HTR-8/SVneo (cell line): ENCODE measurements around the gene TMEM247.
"Not testable (repeated sequence)": the region's sequence is repeated elsewhere in the genome, so short reads cannot be mapped to it uniquely, and the experiment has no call there.

ENCODE experiments used
- DNase-seq: peaks from one replicate; pipeline ENCODE4 v3.0.0; 2011; ENCODE audit warnings: low spot score, mixed read lengths; ENCODE audit not compliant: insufficient read length
- FAIRE-seq: peaks from 2 replicates; lab custom pipeline; 2011; peaks lifted over from hg19 to GRCh38; lab: Jason Lieb, UNC

Gene TMEM247

DNA sequence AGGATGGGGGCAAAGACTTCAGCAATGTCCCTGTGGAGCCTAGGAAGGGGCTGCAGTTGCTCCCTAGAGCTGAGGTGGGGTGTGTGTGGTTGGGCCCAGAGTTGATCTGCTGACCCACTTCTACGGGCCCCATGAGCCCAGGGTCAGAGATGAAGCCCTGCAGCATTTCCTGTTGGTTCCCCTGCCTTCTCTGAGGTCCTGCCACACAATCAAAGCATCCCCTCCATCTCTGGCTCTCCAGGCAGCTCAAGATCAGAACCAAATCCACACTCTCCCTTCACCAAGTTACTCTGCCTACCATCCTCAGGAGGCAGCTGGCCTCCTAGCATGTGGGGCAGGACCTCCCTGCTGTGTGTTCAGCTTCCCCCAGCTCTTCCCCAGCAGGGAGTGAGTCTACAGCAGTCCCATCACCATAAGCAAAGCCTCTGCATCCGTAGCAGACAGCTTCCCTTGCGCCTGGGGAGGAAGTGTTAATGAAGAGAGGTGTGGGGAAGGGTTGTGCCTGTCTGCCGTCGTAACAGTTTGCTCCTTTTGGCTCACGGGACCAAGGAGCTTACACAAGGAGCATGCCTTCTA is 26.9 kb downstream of the TMEM247 start:
- DNase-seq: no peak
- FAIRE-seq: no peak

DNA sequence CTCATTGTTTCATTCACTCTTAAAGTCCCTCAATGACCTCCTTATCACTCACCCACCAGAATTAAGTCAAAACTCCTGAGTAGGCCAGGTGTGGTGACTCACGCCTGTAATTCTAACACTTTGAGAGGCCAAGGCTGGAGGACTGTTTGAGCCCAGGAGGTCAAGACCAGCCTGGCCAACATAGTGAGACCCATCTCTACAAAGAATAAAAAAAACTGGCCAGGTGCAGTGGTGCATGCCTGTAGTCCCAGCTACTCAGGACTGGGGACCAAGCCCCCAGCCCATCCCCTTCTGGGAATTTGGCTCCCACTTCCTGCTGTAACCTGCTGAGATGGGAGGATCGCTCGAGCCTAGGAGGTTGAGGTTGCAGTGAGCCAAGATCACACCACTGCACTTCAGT is 28.9 kb downstream of the TMEM247 start:
- FAIRE-seq (no peak), DNase-seq (no peak)

DNA sequence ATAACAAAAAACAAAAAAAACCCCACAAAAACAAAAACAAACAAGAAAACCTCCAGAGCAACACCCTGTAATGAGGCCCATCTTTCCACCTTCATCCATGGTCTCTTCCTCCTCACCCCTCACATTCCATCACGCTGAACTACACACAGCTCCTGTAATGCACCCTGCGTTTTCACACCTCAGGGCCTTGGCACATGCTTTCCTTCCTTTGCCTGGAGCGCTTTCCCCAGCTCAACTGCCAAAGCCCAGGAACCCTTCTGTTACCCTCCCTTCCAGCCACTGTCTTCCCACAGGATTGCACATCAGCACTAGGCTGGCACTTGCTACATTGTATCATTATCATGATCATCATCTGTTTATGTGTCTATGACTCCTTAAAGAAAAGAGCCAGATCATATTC is 29.4 kb downstream of the TMEM247 start:
- FAIRE-seq (no peak), DNase-seq (no peak)

DNA sequence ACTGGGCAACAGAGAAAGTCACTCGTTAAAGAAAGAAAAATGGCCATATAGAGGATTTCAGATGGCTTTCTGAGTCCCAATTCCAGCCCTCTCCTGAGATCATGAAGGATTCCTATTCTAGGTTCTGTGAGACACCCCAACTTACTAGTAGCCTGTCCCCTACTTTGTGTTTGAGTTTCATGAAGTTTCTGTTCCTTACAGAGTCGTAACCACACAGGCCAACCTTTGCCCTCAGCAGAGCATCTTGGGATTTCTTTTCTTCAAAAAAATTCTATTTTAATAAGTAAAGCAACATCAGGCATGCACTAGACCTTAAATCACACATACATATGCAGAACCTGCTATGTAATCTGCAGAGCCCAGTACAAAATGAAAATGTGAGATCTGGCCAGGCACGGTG is 30.4 kb downstream of the TMEM247 start:
- no peak for DNase-seq
- no peak for FAIRE-seq

DNA sequence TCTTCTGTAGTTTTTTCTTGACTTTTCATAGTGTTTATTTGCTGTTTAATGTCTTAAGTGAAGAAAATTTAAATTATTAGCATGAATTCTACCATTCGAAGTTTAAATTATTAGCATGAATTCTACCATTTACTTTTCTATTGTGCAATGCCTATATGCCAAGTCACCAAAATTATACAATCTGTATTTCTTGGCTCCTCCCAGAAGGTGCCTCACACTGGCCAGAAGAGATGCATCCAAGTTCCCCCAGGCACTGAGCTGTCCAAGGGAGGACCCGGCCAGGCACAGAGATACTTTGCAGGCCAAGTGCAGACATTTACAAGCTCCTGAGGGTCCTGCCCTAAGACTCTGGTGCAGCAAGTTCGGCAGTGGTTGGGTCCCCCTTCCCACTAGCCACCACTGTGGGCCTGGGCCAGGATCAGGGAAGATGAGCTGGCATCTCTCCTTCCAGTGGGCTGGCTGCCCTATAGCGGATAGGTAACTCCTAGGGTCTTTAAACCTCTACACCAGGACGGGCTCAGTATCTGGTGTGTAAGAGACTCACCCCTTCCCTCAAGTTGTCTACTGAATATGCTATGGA is 31.3 kb downstream of the TMEM247 start:
- FAIRE-seq: no peak
- no peak for DNase-seq

DNA sequence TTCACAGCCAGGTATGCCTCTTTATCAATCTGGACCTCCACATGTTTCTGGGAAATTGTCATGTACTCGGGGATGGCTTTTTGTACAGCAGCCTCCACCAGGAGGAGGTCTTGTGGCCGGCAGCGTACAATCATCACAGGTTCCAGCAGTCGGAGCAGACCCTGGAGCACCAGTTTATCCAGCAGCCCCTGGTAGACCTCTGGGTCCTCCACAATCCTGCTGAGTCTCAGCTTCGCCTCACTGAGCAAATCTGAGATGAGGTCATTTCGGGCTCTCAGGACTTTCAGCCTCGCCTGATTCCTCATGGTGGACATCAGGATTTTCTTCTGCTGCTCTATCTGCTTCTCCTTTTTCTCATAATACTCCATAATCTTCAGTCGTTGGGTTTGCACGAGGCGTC is 32.8 kb downstream of the TMEM247 start:
- DNase-seq (no peak), FAIRE-seq (no peak)

DNA sequence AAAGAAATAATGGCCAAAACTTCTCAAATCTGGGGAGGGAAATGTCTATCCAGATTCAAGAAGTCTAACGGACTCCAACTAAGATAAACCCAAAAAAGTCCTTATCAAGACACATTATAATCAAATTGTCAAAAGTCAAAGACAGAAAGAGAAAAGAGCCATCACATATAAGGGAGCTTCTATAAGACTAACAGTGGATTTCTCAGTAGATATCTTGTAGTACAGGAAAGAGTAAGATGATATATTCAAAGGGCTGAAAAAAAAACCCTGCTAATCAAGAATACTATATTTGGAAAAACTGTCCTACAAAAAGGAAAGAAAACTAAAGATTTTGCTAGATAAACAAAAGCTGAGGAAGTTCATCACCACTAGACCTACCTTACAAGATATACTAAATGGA is 35.4 kb downstream of the TMEM247 start:
- DNase-seq (no peak), FAIRE-seq (no peak)

DNA sequence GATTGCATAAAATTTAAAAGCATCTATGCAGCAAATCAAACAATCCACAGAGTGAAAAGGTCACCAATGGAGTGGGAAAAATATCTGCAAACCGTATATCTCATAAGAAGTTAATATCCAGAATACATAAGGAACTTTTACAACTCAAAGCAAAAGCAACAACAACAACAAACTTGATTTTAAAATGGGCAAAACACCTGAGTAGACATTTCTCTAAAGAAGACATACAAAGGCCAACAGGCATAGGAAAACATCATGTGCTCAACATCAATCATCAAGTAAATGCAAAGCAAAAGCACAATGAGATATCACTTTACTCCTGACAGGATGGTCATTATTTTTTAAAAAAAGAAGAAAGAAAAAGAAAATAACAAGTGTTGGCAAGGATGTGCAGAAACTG is 38.1 kb downstream of the TMEM247 start:
- FAIRE-seq: no peak
- no peak for DNase-seq

DNA sequence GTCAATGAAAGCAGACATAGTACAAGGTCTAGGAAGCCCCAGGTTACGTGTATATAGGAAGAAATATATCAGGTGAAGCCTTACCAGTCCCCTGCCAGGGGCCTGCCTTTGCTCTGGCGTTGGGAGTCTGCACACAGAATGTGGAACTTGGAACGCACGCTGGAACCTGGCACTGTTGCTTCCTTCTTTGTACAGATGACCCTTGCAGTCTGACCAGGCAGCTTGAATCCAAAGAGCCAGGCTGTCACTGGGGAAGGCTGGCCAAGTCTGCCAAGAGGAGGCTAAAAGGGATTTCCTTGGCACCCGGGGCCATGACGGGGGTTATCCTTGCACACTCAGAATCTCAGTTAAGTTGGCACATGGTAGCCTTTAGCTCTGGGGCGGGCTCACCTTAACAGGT is 39.5 kb downstream of the TMEM247 start:
- DNase-seq (no peak), FAIRE-seq (no peak)

DNA sequence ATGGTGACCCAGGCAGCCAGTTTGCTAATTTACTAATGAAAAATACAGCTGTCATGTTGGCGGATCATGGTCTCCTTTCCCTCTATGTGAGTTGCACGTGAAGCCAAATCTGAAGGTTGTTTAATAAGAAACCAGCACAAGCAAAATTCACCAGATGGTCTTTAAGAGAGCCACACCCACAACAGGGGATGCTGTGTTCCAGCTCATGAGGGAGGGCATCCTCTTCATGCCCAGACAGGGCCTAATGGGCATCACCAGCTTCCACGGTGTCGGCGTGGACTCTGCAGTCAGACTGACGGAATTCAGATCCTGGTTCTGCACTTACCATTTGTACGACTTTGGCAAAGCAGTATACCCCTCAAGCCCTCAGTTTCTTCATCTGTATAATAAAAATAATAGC is 39.9 kb downstream of the TMEM247 start:
- no peak for FAIRE-seq
- DNase-seq: no peak

DNA sequence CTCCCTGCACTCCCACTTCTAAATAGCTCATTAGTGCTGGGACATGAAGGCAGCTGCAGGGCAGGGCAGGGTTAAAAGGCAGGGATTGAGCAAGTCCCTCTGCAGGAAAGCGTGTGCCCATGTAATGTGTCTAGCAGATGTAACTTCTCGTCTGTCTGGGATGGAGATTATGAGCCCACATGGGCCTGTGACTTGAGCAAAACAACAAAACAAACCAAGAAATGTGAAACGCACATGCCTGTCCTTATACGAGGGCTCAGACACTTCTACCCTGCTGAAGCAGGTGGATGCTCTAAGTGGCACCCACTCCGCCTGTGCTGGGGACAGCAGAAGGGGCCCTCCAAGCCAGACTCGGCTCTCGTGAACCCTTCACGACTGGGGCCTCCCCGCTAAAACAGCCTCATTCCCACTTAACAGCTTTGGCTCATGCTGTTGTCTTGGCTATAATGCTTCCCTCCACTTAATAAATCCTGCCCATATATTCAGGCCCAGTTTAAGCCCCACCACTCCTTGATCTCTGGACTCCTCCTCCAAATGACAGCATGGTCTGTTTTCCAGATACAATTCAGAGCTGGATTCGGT is 40.9 kb downstream of the TMEM247 start:
- peak; percentile 36 for FAIRE-seq
- DNase-seq: no peak

DNA sequence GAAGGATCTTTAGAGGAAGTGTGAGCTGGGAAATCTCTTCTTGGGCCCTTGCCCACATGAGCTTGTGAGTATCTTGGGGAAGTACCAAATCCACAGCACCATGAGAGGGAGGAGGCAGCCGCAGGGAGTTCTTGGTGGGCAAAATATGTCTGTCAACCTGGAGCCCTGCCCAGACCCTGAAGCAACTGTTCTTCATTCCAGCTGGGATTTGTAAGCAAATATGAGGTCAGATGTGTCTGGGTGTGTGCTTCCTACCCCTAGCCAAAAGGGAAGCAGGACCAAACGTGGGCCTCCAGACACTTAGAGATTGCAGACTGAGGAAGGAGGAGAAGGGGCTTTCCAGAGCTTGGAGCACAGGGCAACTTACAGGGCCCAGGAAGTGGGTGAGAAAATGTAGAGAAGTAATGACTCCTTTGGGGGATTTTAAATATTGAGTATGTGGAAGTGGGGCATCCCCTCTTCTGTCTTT is 41.9 kb downstream of the TMEM247 start:
- no peak for FAIRE-seq
- no peak for DNase-seq

DNA sequence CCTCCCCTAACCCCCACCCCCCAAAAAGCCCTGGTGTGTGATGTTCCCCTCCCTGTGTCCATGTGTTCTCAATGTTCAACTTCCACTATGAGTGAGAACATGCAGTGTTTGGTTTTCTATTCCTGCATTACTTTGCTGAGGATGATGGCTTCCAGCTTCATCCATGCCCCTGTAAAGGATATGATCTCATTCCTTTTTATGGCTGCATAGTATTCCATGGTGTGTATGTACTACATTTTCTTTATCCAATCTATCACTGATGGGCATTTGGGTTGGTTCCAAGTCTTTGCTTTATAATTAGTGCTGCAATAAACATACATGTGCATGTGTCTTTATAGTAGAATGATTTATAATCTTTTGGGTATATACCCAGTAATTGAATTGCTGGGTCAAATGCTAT is 43.0 kb downstream of the TMEM247 start:
- not testable (repeated sequence) for DNase-seq, FAIRE-seq

DNA sequence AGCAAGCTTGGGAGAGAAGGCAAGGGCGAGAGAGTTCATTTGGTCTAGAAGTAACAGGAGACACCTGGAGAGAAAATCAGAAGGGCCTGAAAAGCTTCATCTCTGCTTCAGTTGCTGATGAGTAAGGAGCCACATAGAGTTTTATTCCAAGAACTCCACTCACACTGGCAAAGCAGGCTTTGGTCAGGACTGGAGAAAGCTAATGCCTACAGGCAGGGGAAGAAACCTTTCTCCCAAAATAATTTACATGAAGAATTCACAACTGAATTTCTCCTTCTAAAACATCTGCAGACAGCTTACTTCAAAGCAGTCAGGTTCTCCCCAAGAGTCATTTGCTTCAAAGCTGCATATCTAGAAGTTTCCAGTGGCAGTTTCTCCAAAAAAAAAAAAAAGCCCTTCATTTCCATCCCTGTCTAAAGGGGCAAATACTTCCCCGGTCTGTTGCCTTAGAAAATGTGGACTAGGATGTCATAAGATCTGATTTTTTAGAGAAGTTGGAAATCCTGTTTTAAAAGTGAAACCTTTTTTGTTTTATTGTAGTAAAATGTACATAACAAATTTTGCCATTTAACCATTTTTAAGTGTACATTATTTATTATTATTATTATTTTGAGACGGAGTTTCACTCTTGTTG is 46.3 kb downstream of the TMEM247 start:
- FAIRE-seq (no peak), DNase-seq (no peak)

DNA sequence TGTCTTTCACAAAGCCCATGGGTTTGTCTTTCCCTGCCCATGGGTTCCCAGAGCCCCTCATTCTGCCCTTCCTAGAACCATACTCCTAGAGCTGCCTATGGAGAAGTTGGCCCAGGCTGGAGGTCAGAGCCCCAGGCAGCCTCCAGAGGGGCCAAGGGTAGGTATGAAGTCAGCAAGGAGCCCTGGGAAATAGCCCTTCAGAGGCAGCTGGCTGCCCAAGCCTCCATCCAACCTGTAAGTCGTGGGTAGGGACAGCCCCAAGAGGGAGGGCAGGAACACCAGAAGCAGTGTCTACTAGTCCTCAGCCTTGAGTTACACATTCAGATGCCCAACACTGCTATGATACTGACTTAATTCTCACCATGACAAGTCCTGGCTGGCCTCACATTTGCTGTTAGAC is 49.5 kb downstream of the TMEM247 start:
- no peak for FAIRE-seq
- no peak for DNase-seq

DNA sequence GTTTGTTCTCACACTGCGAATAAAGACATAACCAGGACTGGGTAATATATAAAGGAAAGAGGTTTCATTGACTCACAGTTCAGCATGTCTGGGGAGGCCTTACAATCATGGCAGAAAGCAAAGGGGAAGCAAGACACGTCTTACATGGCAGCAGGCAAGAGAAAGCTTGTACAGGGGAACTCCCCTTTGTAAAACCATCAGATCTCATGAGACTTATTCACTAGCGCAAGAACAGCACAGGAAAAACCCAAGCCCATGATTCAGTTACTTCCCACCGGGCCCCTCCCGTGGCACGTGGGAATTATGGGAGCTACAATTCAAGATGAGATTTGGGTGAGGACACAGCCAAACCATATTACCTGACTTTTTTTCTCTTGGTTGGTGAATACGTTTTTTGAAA is 51.3 kb downstream of the TMEM247 start:
- FAIRE-seq (no peak), DNase-seq (no peak)

DNA sequence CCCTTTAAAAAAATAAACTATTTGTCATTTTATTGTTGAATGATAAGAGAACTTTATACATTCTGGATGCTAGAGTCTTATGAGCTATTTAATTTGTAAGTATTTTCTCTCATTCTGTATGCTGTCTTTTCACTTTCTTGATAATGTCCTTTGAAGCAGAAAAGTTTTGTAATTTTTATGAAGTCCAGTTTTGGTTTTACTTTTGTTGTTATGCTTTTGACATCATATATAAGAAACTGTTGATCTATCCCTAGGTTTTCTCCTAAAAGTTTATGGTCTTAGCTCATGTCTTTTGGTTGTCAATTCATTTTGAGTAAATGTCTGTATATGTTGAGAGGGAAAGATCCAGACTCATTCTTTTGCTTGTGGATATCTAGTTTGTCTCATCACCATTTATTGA is 52.5 kb downstream of the TMEM247 start:
- DNase-seq: no peak
- no peak for FAIRE-seq
